GM10248 (cell line): ENCODE results near the gene ZNF296.

Experiments
- CTCF ChIA-PET: fragments of 300-600 bp; sonication (Branson Sonifier 250); formaldehyde crosslinking; extraction: SDS; loops from one replicate; lab custom pipeline; 2021; ENCODE audit warnings: antibody characterized with exemption; lab: Yijun Ruan, JAX
- POLR2A ChIA-PET: fragments of 350-650 bp; sonication (Branson Sonifier 250); formaldehyde crosslinking; extraction: SDS; loops from one replicate; lab custom pipeline; 2020; ENCODE audit warnings: antibody characterized with exemption; lab: Yijun Ruan, JAX
- DNase-seq: peaks from one replicate; pipeline ENCODE4 v3.0.0; 2012; ENCODE audit errors: extremely low spot score
- CTCF ChIP-seq: IDR thresholded peaks from 2 replicates; pipeline ENCODE4 v1.5.1; 2012; ENCODE audit warnings: mild to moderate bottlenecking, low read depth; ENCODE audit errors: extremely low read depth, missing control alignments, control extremely low read depth

ZNF296 gene

GRCh38 chr19:45027371-45027770 is 48.9 kb downstream of the ZNF296 start:
- POLR2A ChIA-PET = no interaction called here
- no peak for DNase-seq
- CTCF ChIA-PET = interaction anchor here (1.2 to 2.4 kb wide), 5 partner anchors 11 to 38 kb away, joined by 4 to 9 read pairs (median 6); partner anchors contain the start of gene CLASRP
- TF ChIP-seq CTCF = no peak

GRCh38 chr19:45025264-45025663 is 51.0 kb downstream of the ZNF296 start:
- no peak for DNase-seq
- CTCF ChIA-PET = interaction anchor here (1.3 kb wide), 1 partner anchor 121 kb away, joined by 3 read pairs; no protein-coding TSS in a partner anchor
- POLR2A ChIA-PET = no interaction called here
- TF ChIP-seq CTCF = no peak

GRCh38 chr19:45023048-45023447 is 53.2 kb downstream of the ZNF296 start:
- TF ChIP-seq CTCF = no peak
- POLR2A ChIA-PET = no interaction called here
- CTCF ChIA-PET = interaction anchor here (1.2 kb wide), 1 partner anchor 36 kb away, joined by 6 read pairs; no protein-coding TSS in a partner anchor
- DNase-seq = no peak

GRCh38 chr19:45021971-45022370 is 54.3 kb downstream of the ZNF296 start:
- ChIA-PET POLR2A (interaction anchor here (0.6 kb wide), 1 partner anchor 10 kb away, joined by 5 read pairs; no protein-coding TSS in a partner anchor), CTCF (interaction anchor here (0.9 to 1.3 kb wide), 3 partner anchors 8 to 38 kb away, joined by 3 to 6 read pairs (median 3); no protein-coding TSS in a partner anchor)
- TF ChIP-seq CTCF = no peak
- DNase-seq = no peak
